Daoy (cell line): ENCODE results near the gene SSRP1. TPM values are rescaled to one million over a fixed set of nuclear protein-coding genes. Genes with fewer than 3 reads are reported as not detected.

Experiments used
- total RNA-seq: library from RNA; depleted of rRNA; stranded (reverse); fragments of >200 nt; shearing (Covaris generic); gene quantifications from 2 replicates; pipeline ENCODE4 v1.2.3, GENCODE V29; 2014; rRNA removed

SSRP1 gene
- total RNA-seq, 1 experiment from 2014 or later: 241 TPM

Other genes starting within 250 kb of the SSRP1 start
- under 0.01 and 0.03 TPM in 2 replicates for gene LRRC55, start 153.9 kb downstream of the SSRP1 start, total RNA-seq
- not detected in 2 replicates for gene APLNR, start 98.6 kb downstream of the SSRP1 start, total RNA-seq
- gene TNKS1BP1, start 10.9 kb downstream of the SSRP1 start, total RNA-seq: 16.2 and 17.8 TPM in 2 replicates
- not detected in 2 replicates for gene P2RX3, start 2.5 kb upstream of the SSRP1 start, total RNA-seq
- not detected in 2 replicates for gene PRG3, start 45.3 kb upstream of the SSRP1 start, total RNA-seq
- gene PRG2, start 54.8 kb upstream of the SSRP1 start, total RNA-seq: not detected in 2 replicates
- 122 and 135 TPM in 2 replicates for gene SLC43A3, start 91.2 kb upstream of the SSRP1 start, total RNA-seq
- 0.23 TPM in 1 of 2 replicates, not detected in the other for gene RTN4RL2, start 124.6 kb upstream of the SSRP1 start, total RNA-seq
- 5.6 and 9.0 TPM in 2 replicates for gene SLC43A1, start 179.8 kb upstream of the SSRP1 start, total RNA-seq
- gene TIMM10, start 194.9 kb upstream of the SSRP1 start, total RNA-seq: 164 and 188 TPM in 2 replicates
- not detected in 2 replicates for gene SMTNL1, start 201.7 kb upstream of the SSRP1 start, total RNA-seq
- 22.4 and 29.8 TPM in 2 replicates for gene UBE2L6, start 231.8 kb upstream of the SSRP1 start, total RNA-seq